Anterior cingulate cortex (tissue), 58 donors: ENCODE results near the gene LATS2.

Source experiments
- DNase-seq, 58 donors: peaks; one replicate each; lab custom pipeline; 2025; lab: John Stamatoyannopoulos, UW

LATS2 gene

GRCh38 chr13:21048901-21049698, 12.3 kb downstream of the LATS2 start:
- DNase-seq: no peak

- no peak for DNase-seq
These were observed 13.6 kb downstream of the LATS2 start for GRCh38 chr13:21047591-21048282.

GRCh38 chr13:21047087-21047486, 14.3 kb downstream of the LATS2 start:
- no peak for DNase-seq

- DNase-seq: no peak
These were observed 15.2 kb downstream of the LATS2 start for GRCh38 chr13:21046203-21046602.

GRCh38 chr13:21045100-21045499, 16.3 kb downstream of the LATS2 start:
- no peak for DNase-seq

- no peak for DNase-seq
These were observed 17.5 kb downstream of the LATS2 start for GRCh38 chr13:21043898-21044297.

GRCh38 chr13:21040120-21040826, 21.1 kb downstream of the LATS2 start:
- no peak for DNase-seq

GRCh38 chr13:21039097-21039800, 22.1 kb downstream of the LATS2 start:
- DNase-seq: no peak

- DNase-seq: no peak
These were observed 23.7 kb downstream of the LATS2 start for GRCh38 chr13:21037656-21038055.

GRCh38 chr13:21035498-21035897, 25.9 kb downstream of the LATS2 start:
- no peak for DNase-seq

GRCh38 chr13:21034603-21035191, 26.7 kb downstream of the LATS2 start:
- DNase-seq: peak in 3 of 58 donors; percentile 9 to 38 (median 13)

- DNase-seq: peak in 1 of 58 donors; percentile 22
These were observed 27.4 kb downstream of the LATS2 start for GRCh38 chr13:21033856-21034602.

GRCh38 chr13:21033212-21033840, 28.1 kb downstream of the LATS2 start:
- DNase-seq: peak in 14 of 58 donors; percentile 2 to 60 (median 19)

GRCh38 chr13:21032656-21033055, 28.7 kb downstream of the LATS2 start:
- no peak for DNase-seq

GRCh38 chr13:21031594-21032275, 29.7 kb downstream of the LATS2 start:
- no peak for DNase-seq

- DNase-seq: no peak
These were observed 35.8 kb downstream of the LATS2 start for GRCh38 chr13:21025539-21025938.

- DNase-seq: no peak
These were observed 39.1 kb downstream of the LATS2 start for GRCh38 chr13:21022056-21022979.
